IMR-90 (cell line): ENCODE results near the gene NPFF.
"Not testable (repeated sequence)": the region's sequence is repeated elsewhere in the genome, so short reads cannot be mapped to it uniquely, and the experiment has no call there.

ENCODE experiments used
- CHD1 ChIP-seq: IDR thresholded peaks from 2 replicates; pipeline ENCODE4 v1.6.1; 2012; ENCODE audit warnings: low read depth, low read length, improper control_type of control experiment
- POLR2A ChIP-seq: IDR thresholded peaks from 2 replicates; pipeline ENCODE4 v1.6.1; 2012; ENCODE audit warnings: mild to moderate bottlenecking, low read depth, low read length
- RAD21 ChIP-seq: IDR thresholded peaks from 2 replicates; pipeline ENCODE4 v1.6.1; 2012; ENCODE audit warnings: low read length, improper control_type of control experiment
- TF ChIP-seq, protein P1 (sequence below): conservative IDR thresholded peaks from 2 replicates; pipeline ENCODE4 v1.5.1; 2012; ENCODE audit warnings: mild to moderate bottlenecking, low read depth, low read length, improper control_type of control experiment

DNA sequence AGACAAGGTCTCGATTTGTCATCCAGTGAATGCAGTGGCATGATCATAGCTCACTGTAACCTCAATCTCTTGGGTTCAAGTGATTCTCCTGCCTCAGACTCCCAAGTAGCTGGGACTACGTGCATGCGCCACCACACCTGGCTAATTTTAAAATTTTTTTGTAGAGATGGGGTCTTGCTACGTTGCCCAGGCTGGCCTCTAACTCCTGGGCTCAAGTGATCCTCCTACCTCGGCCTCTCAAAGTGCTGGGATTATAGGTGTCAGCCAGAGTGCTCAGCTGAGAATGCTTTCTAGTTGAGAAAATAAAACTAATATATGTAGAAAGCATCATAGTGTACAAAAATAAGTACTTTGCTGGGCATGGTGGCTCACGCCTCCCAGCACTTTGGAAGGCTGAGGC lies 41.1 kb upstream of the NPFF start:
- TF ChIP-seq, protein P1, sequence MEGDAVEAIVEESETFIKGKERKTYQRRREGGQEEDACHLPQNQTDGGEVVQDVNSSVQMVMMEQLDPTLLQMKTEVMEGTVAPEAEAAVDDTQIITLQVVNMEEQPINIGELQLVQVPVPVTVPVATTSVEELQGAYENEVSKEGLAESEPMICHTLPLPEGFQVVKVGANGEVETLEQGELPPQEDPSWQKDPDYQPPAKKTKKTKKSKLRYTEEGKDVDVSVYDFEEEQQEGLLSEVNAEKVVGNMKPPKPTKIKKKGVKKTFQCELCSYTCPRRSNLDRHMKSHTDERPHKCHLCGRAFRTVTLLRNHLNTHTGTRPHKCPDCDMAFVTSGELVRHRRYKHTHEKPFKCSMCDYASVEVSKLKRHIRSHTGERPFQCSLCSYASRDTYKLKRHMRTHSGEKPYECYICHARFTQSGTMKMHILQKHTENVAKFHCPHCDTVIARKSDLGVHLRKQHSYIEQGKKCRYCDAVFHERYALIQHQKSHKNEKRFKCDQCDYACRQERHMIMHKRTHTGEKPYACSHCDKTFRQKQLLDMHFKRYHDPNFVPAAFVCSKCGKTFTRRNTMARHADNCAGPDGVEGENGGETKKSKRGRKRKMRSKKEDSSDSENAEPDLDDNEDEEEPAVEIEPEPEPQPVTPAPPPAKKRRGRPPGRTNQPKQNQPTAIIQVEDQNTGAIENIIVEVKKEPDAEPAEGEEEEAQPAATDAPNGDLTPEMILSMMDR, result not testable (repeated sequence)
- not testable (repeated sequence) for TF ChIP-seq POLR2A, RAD21, CHD1
